NCI-H524 (cell line): Measurements from ENCODE around the gene SOX9.
"Not testable (repeated sequence)": the region's sequence is repeated elsewhere in the genome, so short reads cannot be mapped to it uniquely, and the experiment has no call there.

Experiments used
- DNase-seq, 2 experiments: peaks; one replicate each; lab custom pipeline; 2025; lab: John Stamatoyannopoulos, UW

The SOX9 gene

GRCh38 chr17:72126575-72127486, 6.0 kb downstream of the SOX9 start:
- DNase-seq = no peak

DNA sequence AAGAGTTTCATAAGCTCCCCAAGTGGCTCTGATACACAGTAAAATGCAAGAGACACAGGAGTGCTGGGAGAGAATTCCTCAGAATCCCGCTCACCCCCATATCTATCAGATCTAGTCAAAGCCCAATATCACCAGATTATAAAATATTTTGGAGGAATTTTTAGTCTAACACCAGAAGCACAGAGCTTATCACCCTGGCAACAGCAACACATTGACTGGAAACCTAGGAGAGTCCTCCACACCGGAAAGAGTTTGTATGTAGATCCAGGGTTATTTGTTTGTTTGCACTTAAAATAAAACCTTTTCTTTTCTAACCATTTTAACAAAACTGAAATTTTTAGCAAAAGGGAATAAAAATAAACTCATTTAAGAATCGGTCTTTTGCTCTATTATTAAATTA, 7.2 kb downstream of the SOX9 start:
- DNase-seq = peak in 1 of 2 experiments; percentile 20

DNA sequence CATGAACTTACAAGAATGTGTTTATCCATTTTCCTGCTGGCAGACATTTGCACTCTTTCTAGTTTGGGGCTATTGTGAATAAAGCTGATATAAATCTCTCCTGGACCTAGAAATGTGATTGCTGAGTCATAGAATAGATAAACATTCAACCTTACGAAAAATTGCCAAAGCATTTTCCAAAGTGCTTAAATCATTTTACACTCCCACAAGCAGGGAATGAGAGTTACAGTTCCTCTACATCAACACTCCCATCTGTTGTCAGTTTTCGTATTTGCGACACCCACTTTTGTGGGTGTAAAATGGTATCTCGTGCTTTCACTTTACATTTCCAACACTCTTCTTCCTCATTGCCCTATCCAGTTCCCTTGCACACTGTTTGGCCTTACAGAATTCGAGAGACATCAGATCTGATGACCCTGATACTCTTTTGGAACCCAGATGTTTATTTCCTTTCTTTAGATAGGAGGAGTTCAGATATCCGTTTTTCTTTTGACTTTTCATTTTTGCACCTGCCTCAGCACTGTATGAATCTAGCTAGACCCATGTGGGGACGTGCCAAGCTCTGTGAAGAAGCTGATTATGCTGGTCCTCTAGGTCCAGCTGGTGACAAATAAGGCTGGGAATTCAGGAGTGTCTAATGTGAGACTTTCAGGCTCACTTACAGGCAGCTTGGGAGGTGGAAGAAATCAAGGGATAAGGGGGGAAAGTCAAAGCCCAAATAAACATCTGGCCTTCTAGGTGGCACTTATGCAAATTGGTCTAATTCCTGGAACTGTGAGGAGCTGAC, 14.0 kb downstream of the SOX9 start:
- peak; percentile 79 to 97 for DNase-seq

DNA sequence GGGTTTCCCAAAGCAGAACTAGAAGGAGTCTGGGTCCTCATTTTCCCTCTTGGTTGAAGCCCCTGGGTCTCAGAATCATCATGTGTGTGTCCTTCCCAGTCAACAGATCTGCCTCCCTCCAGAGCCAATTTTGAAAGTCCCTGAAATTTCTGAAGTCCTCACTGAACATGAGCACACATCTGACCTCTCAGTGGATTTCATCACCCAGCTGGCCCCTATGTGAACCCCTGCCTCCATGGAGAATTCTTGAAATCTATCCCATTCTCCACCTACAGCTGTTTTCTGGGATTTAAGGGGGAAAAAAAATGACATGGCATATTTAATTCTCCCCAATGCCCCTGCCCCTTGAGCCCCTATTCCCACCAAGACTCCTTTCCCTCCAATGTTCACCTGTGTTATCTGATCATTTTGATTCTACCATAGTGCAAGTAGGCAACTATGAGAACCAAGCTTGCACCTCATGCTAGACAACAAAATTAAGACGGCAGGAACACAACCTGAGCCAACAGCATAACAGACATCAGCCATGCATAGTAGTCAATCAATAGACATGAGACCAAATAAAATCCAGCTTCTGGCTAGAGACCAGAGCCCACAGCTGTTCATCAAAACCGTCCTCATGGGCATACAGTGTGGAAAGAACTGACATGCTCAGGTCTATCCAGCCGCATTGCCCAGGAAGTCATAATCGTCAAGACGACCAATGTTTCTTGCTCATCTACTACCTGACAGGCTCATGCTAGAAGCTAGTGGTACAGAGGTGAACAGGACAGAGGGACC, 14.9 kb downstream of the SOX9 start:
- DNase-seq = peak in 1 of 2 experiments; percentile 65

DNA sequence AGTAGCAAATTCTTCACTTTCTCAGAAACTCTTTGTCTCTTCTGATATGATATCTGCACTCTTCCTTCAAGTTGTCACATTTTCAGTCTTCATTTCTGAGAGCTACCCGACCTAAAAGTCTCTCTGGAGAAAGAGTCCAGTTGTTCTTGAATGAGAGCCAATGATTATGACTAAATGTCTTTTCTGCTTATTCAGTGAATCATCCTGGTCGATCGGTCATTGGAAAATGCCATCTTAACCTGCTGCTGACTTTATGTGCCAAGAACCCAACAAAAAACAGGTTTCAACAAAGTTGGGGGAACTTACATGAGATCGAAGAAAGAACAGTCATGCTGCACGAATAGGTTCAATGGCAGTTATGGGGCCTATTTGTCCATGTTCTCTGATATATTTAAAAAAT, 15.9 kb downstream of the SOX9 start:
- DNase-seq = no peak

DNA sequence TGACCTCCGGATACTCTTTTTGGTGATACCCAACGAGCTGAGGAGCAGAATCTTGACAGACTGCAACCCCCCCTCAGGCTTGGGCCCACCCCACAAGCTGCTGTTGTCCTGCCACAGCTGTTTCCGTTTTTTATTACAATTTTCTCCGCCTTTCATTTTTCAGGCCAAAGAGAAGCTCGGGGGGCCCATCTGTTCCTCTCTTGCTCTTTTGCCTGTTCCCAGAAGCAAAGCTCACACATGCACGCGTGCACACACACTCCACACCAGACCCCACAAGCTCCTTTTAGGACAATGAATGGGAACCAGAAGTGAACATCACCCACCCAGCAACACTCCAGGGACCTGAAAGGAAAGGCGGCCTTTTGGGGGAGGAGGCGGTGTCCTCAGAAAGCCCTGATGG, 16.3 kb downstream of the SOX9 start:
- peak; percentile 88 to 98 for DNase-seq

DNA sequence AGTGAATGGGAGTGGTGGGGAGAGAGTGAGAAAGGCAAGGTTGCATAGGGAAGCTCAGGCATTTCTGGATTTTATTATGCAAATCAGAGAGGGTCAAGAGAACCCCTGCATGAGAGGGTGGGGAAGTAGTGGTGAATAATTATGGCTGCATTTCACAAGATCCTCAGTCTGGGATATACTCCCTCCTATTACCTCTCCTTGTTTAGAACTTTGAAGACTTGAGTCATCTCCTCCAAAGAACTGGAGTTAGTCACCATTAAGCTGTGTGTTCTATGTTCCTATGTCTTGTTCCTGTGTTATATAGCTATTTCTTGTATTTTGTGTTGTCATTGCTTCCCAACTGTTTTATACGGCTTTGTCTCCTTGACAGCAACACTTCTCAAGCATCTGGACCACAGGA, 18.4 kb downstream of the SOX9 start:
- DNase-seq = no peak

GRCh38 chr17:72141336-72141735, 20.5 kb downstream of the SOX9 start:
- no peak for DNase-seq

DNA sequence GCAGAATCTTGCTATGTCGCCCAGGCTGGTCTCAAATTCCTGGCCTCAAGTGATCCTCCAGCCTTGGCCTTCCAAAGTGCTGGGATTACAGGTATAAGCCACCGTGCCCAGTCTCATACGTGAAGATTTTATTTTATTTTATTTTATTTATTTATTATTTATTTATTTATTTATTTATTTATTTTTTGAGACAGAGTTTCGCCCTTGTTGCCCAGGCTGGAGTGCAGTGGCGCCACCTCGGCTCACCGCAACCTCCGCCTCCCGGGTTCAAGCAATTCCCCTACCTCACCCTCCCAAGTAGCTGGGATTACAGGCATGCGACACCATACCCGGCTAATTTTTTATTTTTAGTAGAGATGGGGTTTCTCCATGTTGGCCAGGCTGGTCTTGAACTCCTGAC, 21.3 kb downstream of the SOX9 start:
- not testable (repeated sequence) for DNase-seq

- DNase-seq = peak; percentile 99 to 100
Observed at GRCh38 chr17:72142614-72143013, 21.8 kb downstream of the SOX9 start.

DNA sequence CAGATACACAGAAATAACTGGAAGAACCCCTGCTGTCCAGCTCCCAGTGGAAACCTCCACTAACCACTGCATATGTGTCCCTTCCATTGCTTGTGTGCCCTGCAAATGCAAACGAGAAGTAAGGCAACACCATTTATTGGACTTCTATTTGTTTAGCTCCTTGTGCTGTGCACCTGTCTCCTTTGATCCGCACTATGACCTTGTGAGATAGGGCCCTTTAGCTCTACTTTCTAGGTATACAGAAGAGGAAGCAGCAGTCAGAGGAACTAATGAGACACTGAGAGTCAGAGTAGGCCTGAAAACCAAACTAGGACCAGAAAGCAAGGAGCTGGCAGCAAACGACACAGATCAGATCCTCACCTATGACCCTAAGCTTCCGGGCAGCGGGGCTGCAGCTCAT, 22.4 kb downstream of the SOX9 start:
- DNase-seq = peak in 1 of 2 experiments; percentile 66

DNA sequence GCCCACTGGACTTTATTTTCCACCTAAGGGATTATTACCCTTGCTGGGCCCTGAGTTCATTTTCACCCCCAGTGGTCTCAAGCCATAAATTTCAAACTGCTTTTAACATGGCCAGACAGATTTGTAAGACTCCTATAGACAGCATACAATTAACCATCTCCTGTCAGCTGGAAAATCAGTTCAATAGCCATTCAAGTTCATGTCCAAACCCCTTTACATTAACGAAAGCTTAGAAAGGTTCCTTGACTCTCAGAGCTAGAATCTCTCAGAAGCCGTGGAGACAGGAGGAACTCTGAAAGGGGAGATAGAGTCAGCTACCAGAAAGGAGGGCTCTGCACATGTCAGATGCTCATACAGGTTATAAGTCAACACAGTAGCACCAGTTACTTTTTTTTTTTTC, 23.3 kb downstream of the SOX9 start:
- no peak for DNase-seq

- no peak for DNase-seq
Observed at GRCh38 chr17:72145562-72145961, 24.7 kb downstream of the SOX9 start.

GRCh38 chr17:72145962-72146361, 25.1 kb downstream of the SOX9 start:
- DNase-seq = no peak

- no peak for DNase-seq
Observed at GRCh38 chr17:72146371-72146770, 25.6 kb downstream of the SOX9 start.

GRCh38 chr17:72150632-72151460, 30.0 kb downstream of the SOX9 start:
- no peak for DNase-seq

DNA sequence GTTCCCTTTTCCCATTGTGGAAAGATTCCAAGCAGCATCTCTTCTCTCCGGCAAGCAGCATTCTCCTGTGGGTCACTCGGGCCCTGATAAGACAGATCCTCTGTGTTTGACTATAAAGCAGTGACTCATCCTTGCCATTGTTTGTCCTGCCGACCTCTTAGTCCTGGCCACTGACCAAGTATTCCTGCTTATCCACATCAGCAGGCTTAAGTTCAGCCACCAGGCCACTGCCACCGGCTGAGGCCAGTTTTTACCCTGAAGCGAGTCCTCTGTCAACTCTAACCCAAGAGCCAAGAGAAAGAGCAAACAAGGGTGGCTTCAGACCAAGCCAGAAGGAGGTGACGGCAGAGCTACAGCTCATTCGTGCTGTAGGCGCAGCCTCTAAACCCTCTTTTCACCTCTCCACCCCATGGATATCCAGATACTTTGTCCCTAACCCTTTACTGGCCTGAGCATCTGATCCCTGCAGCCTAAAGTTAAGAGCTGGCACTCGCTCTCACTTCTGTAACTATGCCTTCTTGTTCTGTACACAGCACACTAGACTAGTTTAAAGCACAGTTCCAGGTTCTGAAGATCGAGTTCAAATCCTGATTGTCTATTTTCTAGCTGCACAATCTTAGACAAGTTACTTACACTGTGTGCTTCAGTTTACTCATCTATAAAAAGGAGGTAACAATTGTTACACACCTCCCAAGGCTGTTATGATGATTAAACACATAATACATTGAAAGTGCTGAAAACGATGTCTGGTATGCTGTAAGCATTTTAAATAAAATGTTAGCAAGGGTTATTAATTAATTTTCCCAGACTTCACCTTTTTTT, 31.0 kb downstream of the SOX9 start:
- DNase-seq = no peak

GRCh38 chr17:72152387-72152929, 31.6 kb downstream of the SOX9 start:
- no peak for DNase-seq

GRCh38 chr17:72158895-72159885, 38.4 kb downstream of the SOX9 start:
- peak; percentile 97 to 98 for DNase-seq
